Small intestine (tissue), 7 donors: ENCODE results near the gene LMX1B. TPM values are rescaled to one million over a fixed set of nuclear protein-coding genes. Genes with fewer than 3 reads are reported as not detected.

Experiments
- DNase-seq, 2 donors: peaks; one replicate each; pipeline versions ENCODE4 v3.0.0 to v3.0.0-alpha.2; 2013
- FAIRE-seq: peaks from 2 replicates; lab custom pipeline; 2012; peaks lifted over from hg19 to GRCh38; lab: Jason Lieb, UNC
- H3K27ac ChIP-seq, 3 donors: one replicate each; pipeline ENCODE4 v1.5.1; 2013; ENCODE audit warnings: low read length in 2 of 3, mild to moderate bottlenecking in 2 of 3, control low read depth in 1 of 3, inconsistent platforms in 1 of 3, low read depth in 1 of 3, moderate library complexity in 1 of 3
- H3K27me3 ChIP-seq, 3 donors: one replicate each; pipeline ENCODE4 v1.6.1; 2013; ENCODE audit warnings: low read length in 3 of 3, inconsistent platforms in 1 of 3; ENCODE audit not compliant: control insufficient read depth in 3 of 3, insufficient read depth in 3 of 3
- H3K36me3 ChIP-seq, 3 donors: one replicate each; pipeline ENCODE4 v1.6.1; 2013; ENCODE audit warnings: low read length in 3 of 3, inconsistent platforms in 1 of 3, low read depth in 1 of 3, mild to moderate bottlenecking in 1 of 3, moderate library complexity in 1 of 3; ENCODE audit not compliant: control insufficient read depth in 3 of 3, insufficient read depth in 2 of 3
- H3K4me1 ChIP-seq, 3 donors: one replicate each; pipeline ENCODE4 v1.6.1; 2013; ENCODE audit warnings: low read length in 2 of 3, inconsistent platforms in 1 of 3, low read depth in 1 of 3, mild to moderate bottlenecking in 1 of 3, moderate library complexity in 1 of 3; ENCODE audit not compliant: control insufficient read depth in 3 of 3, insufficient read depth in 2 of 3
- H3K4me3 ChIP-seq, 3 donors: one replicate each; pipeline ENCODE4 v1.5.1; 2013; ENCODE audit warnings: low read length in 3 of 3, control low read depth in 1 of 3, inconsistent platforms in 1 of 3, low read depth in 1 of 3, mild to moderate bottlenecking in 1 of 3, moderate library complexity in 1 of 3
- H3K9me3 ChIP-seq, 2 donors: one replicate each; pipeline ENCODE4 v1.6.1; 2013; ENCODE audit warnings: low read depth in 1 of 2, low read length in 1 of 2; ENCODE audit not compliant: control insufficient read depth in 2 of 2, insufficient read depth in 1 of 2
- WGBS, 3 donors: extraction: QIAGEN DNeasy Blood & Tissue Kit; methylation state at CpG; one replicate each; pipeline ENCODE4 v1.1.7; 2013; 5-methylcytosine and 5-hydroxymethylcytosine counted together
- polyA plus RNA-seq, 4 donors: library from polyadenylated mRNA; stranded (reverse) in 3 of 4; unstranded in 1 of 4; fragments of 200-250 nt in 3 of 4; fragments of 120-200 nt in 1 of 4; gene quantifications; one replicate each; pipeline versions ENCODE4 v1.2.1 to v1.2.3, GENCODE V29; 2013
- donor health status: healthy with polysubstance abuse.
- donor health status: control.
- donor health status: control.
- donor health status: Bipolar disorder and iron deficiency.
- donor health status: healthy.

LMX1B gene
- polyA plus RNA-seq, 4 donors = 0.13 to 0.75 TPM; not detected in 2

- 65 to 67% (median 66%) methylated on average over 14 of the region's 14 CpGs for WGBS, 3 donors
- peaks cover 2 to 71% (median 24%) of the 10 kb centered on the region in 3 donors for H3K27me3 ChIP-seq
Observed at GRCh38 chr9:126703002-126703865, 89.5 kb downstream of the LMX1B start.

DNA sequence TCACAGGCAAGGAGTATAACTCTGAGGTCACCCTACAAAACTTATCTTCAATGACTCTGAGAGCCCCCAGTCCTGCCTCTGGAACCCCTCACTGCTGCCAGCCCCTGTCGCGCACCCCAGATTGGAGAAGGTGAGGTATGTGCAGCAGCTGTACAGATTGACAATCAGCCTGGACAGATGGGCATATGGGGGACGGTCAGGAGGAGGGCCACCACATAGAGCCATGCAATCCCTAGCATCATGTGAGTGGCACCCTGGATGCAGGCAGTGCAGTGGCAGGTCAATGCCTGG, 90.1 kb downstream of the LMX1B start:
- H3K27ac ChIP-seq = no peak overlapping the region
- no peak for DNase-seq
- H3K36me3 ChIP-seq = no peaks in the 10 kb centered on the region
- FAIRE-seq = no peak
- no peaks in the 10 kb centered on the region for H3K9me3 ChIP-seq
- H3K27me3 ChIP-seq = peaks cover 2 to 72% (median 25%) of the 10 kb centered on the region in 3 donors
- WGBS, 3 donors = 71 to 94% (median 85%) methylated on average over 3 of the region's 3 CpGs
- H3K4me3 ChIP-seq = no peak overlapping the region
- H3K4me1 ChIP-seq = peaks cover 0 to 4% (median 0%) of the 10 kb centered on the region in 3 donors

More at GRCh38 chr9:126703002-126703865, 89.5 kb downstream of the LMX1B start:
- no peaks in the 10 kb centered on the region for H3K9me3 ChIP-seq
- FAIRE-seq (no peak), DNase-seq (no peak)
- no peak overlapping the region for H3K27ac ChIP-seq
- no peaks in the 10 kb centered on the region for H3K36me3 ChIP-seq
- peaks cover 0 to 4% (median 0%) of the 10 kb centered on the region in 3 donors for H3K4me1 ChIP-seq
- H3K4me3 ChIP-seq = no peak overlapping the region

DNA sequence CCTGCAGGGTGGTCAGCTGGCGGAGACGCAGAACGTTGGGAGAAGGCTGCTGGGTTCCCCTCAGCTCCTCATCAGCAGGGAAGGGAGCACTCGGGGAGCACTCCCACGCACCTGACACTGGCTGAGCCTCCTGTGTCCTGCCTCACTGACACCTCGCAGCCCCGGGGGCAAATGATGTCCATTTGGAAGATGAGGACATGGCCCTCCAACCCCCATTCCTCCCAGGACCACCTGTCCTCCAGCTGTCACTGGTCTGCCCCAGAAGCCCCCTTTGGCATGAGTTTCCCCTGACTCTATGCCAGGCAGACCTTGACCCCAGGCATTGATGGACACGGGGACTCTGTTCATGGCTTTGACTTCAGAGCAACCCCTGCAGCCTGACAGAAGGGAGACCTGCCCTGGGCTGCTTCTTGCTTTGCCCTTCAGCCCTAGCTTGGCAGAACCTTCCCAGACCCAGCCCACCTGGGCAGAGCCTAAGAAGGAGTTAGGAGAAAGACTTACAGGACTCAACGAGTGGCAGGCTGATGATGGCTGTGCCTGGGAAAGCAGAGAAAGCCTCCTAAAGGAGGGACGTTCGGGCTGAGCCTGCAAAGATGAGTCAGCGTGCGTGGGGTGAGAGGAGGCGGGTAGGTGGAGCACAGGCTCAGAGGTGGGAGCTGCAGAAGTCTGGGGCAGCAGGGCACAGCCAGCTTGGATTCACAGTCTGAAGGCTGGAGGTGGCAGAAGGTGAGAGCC, 90.6 kb downstream of the LMX1B start:
- no peak overlapping the region for H3K4me3 ChIP-seq
- no peak for FAIRE-seq
- 39 to 46% (median 41%) methylated on average over 14 of the region's 14 CpGs for WGBS, 3 donors
- no peaks in the 10 kb centered on the region for H3K36me3 ChIP-seq
- DNase-seq = no peak
- H3K27ac ChIP-seq = no peak overlapping the region
- H3K27me3 ChIP-seq = peaks cover 2 to 72% (median 25%) of the 10 kb centered on the region in 3 donors
- H3K4me1 ChIP-seq = peaks cover 0 to 4% (median 0%) of the 10 kb centered on the region in 3 donors
- H3K9me3 ChIP-seq = no peaks in the 10 kb centered on the region

DNA sequence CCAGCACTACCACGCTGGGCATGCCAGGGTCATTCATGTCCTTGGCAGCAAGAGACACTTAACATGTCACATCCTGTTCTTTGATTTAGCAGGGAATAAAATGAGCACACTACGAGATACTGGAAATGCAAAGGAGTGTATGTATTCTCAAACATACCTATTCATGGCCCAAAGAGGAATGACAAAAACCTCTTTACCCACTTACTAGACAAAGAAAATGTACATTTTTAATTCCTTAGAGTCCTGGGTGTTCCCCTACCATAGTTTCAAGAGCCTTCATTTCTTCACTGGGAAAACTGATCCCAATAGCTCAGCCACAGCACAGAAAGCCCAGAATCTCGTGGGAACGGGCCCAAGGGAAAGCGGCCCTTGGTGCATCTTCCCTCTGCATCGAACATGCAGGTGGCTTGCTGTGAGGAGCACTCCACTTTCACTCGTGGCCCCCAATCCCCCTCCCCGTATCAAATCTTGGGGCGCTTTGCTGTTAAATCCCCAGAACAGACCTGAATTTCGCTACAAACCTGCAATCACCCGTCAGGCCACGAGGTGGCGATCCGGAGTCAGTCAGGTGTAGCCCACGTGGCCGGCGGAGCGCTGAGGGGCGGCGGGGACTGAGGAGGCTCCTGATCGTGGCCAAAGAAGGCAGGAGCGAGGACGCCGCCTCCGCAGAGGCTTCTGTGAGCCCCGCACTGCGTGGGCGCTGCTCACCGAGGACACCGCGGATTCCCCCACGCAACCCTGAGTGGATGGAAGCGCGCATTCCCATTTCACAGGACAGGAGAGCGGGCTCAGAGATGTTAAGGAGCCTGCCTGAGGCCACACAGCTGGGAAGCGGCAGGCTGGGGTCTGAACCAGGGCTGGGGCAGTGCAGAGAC, 91.4 kb downstream of the LMX1B start:
- H3K36me3 ChIP-seq = no peaks in the 10 kb centered on the region
- H3K27ac ChIP-seq = no peak overlapping the region
- DNase-seq = peak; percentile 54 to 80
- no peak for FAIRE-seq
- no peaks in the 10 kb centered on the region for H3K9me3 ChIP-seq
- peaks cover 0 to 4% (median 0%) of the 10 kb centered on the region in 3 donors for H3K4me1 ChIP-seq
- no peak overlapping the region for H3K4me3 ChIP-seq
- WGBS, 3 donors = 8 to 13% (median 10%) methylated on average over 36 of the region's 36 CpGs
- H3K27me3 ChIP-seq = peaks cover 2 to 72% (median 25%) of the 10 kb centered on the region in 3 donors

DNA sequence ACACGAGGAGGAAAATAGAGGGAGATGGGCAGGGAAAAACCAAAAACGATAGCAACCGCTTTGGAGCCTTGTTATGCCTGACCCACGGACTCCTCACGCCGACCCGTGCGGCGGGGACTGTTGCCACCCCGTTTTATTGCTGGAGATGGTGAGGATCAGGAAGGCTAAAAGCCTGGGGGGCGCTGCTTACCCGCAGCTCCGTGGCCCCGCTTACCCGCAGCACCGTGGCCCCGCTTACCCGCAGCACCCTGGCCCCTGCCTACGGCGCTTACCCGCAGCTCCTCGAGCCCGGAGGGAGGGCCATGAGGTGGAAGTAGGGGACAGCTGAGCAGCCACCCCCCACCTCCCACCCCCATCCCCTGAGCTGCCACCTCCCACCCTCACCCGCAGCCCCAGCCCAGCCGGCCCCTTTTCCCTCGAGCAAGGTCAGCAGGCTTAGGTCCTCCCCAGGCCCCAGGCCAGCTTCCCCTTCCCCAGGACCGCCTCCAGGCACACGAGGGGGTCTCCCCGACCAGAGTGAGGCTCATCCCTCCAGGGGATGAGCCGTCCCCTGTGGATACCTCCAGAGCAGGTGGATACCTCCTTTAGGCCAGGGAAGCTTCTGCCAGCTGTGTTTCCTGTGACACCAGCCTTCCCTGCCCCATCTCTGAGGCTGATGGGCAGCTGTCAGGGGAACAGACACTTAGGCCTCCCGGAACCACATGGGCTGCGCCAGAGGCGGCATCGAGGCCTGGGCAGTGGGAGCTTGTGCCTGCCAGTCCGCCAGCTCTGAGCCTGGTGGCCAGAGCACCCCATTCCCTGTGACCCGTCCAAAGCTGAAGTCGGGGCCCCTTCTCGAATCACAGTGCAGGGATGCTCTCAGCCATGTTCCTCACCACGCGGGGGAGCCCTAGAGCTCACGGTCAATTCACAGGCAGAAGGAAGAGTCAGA, 92.3 kb downstream of the LMX1B start:
- WGBS, 3 donors = 33 to 39% (median 35%) methylated on average over 38 to 41 of the region's 41 CpGs
- peak; percentile 56 to 66 for DNase-seq

DNA sequence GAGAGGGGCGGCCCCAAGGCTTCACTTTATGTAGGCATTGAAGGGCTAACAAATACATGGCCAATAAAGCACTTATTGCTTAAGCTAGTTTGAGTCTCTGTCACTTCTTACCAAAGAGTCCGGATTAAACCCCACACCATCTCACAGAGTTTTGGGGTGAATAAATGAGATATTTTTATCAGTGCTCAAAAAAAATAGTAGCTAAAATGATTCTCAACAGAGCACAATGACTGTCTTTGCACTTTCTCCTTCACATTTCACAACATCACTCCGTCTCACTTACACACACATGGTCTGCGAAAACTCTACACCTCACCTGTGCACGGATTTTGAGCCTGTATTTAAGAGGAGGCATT, 92.9 kb downstream of the LMX1B start:
- no peak for DNase-seq
- no peak overlapping the region for H3K27ac ChIP-seq
- FAIRE-seq = no peak
- H3K4me3 ChIP-seq = no peak overlapping the region
- no peaks in the 10 kb centered on the region for H3K36me3 ChIP-seq
- H3K27me3 ChIP-seq = peaks cover 2 to 64% (median 21%) of the 10 kb centered on the region in 3 donors
- whole genome bisulfite sequencing, 3 donors = 42 to 65% (median 58%) methylated on average over 5 of the region's 5 CpGs
- peaks cover 0 to 4% (median 0%) of the 10 kb centered on the region in 3 donors for H3K4me1 ChIP-seq
- no peaks in the 10 kb centered on the region for H3K9me3 ChIP-seq

More for the DNA sequence above, 92.3 kb downstream of the LMX1B start:
- H3K27ac ChIP-seq = no peak overlapping the region
- no peaks in the 10 kb centered on the region for H3K9me3 ChIP-seq
- FAIRE-seq = no peak
- H3K4me1 ChIP-seq = peaks cover 0 to 4% (median 0%) of the 10 kb centered on the region in 3 donors
- peaks cover 2 to 68% (median 25%) of the 10 kb centered on the region in 3 donors for H3K27me3 ChIP-seq
- H3K4me3 ChIP-seq = no peak overlapping the region
- H3K36me3 ChIP-seq = no peaks in the 10 kb centered on the region

GRCh38 chr9:126707083-126707482, 93.4 kb downstream of the LMX1B start:
- DNase-seq (no peak), FAIRE-seq (no peak)
- 66 to 77% (median 76%) methylated on average over 4 of the region's 4 CpGs for WGBS, 3 donors
- H3K4me1 ChIP-seq = peaks cover 0 to 4% (median 0%) of the 10 kb centered on the region in 3 donors
- no peaks in the 10 kb centered on the region for H3K9me3 ChIP-seq
- no peaks in the 10 kb centered on the region for H3K36me3 ChIP-seq
- no peak overlapping the region for H3K27ac ChIP-seq
- no peak overlapping the region for H3K4me3 ChIP-seq
- H3K27me3 ChIP-seq = peaks cover 0 to 62% (median 18%) of the 10 kb centered on the region in 3 donors
